ENCODE measurements around the gene PARN. TPM values are rescaled to one million over a fixed set of nuclear protein-coding genes. Genes with fewer than 3 reads are reported as not detected.
"Not testable (repeated sequence)": the region's sequence is repeated elsewhere in the genome, so short reads cannot be mapped to it uniquely, and the experiment has no call there.

Gene PARN
- total RNA-seq, 1 donor from 2014 or later: 16.8 TPM

DNA sequence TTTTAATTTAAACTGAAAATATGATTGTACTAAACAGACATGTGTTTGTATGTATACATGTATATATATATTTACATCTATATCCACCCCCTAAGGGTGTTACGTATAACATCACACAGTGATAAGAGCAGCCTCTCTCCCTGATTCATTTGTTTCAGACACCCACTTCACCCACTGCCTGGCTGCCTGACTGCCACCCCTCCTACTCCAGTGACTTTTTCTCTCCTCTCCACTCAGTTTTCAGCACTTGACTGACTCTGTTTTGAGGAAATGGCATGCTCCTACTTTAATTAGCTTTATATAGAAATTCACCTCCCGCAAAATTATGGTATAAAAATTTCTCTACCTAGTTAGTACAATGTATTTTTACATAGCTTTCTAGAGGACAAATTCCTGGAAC lies 22.7 kb upstream of the PARN start:
- H3K9me3 ChIP-seq (replicated peaks): no peaks in the 10 kb centered on the region
- no peaks in the 10 kb centered on the region for H3K4me1 ChIP-seq
- no peaks in the 10 kb centered on the region for H3K27me3 ChIP-seq (ENCODE audit: low read depth)
- no peak for DNase-seq
- intact Hi-C loops (cut with micrococcal nuclease): no loop called here
- no peak overlapping the region for H3K27ac ChIP-seq (replicated peaks)
- H3K36me3 ChIP-seq: peaks cover 94% of the 10 kb centered on the region
- H3K4me3 ChIP-seq: no peak overlapping the region
- TF ChIP-seq CTCF (IDR thresholded peaks at IDR 0.05; ENCODE audit: borderline replicate concordance): no peak

- intact Hi-C loops (cut with micrococcal nuclease): no loop called here
- Histone ChIP-seq H3K36me3 (peaks cover 94% of the 10 kb centered on the region), H3K27me3 (ENCODE audit: low read depth) (no peaks in the 10 kb centered on the region), H3K9me3 (replicated peaks) (no peaks in the 10 kb centered on the region), H3K27ac (replicated peaks) (no peak overlapping the region), H3K4me3 (no peak overlapping the region), H3K4me1 (no peaks in the 10 kb centered on the region)
- TF ChIP-seq CTCF (IDR thresholded peaks at IDR 0.05; ENCODE audit: borderline replicate concordance): no peak
- no peak for DNase-seq
Measured at GRCh38 chr16:14650629-14651028, 20.6 kb upstream of the PARN start.

DNA sequence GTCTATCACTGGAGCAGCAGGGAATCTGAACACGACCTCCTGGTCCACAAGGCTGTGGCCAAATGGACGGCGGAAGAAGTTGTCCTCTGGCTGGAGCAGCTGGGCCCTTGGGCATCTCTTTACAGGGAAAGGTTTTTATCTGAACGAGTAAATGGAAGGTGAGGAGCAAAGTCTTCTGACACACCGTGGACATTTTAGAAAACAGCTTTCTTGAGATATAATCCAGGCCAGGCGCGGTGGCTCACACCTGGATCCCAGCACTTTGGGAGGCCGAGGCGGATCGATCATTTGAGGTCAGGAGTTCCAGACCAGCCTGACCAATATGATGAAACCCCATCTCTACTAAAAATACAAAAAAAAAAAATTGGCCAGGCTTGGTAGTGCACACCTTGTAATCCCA lies 19.8 kb upstream of the PARN start:
- no peak overlapping the region for H3K27ac ChIP-seq (replicated peaks)
- no peak for TF ChIP-seq CTCF (IDR thresholded peaks at IDR 0.05; ENCODE audit: borderline replicate concordance)
- DNase-seq: no peak
- no peak overlapping the region for H3K4me3 ChIP-seq
- peaks cover 94% of the 10 kb centered on the region for H3K36me3 ChIP-seq
- no peaks in the 10 kb centered on the region for H3K4me1 ChIP-seq
- no peaks in the 10 kb centered on the region for H3K27me3 ChIP-seq (ENCODE audit: low read depth)
- intact Hi-C loops (cut with micrococcal nuclease): no loop called here
- no peaks in the 10 kb centered on the region for H3K9me3 ChIP-seq (replicated peaks)

DNA sequence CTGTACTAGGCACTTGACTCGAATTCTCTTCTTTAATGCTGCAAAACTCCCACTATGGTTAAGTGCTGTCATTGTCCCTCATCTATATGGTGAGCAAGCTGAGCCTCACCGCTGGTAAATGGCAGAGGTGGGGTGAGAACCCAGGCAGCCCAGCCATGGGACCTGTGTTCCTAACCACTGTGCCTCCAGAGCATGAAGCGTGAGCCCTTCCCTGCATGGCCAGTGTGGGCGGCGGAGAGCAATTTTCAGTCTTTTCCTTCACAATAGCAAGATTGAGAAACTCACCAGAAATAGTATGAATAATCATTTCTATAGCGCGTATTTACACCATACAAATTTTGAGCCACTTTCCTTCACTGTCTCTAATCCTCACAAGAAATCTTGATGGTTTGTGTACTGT lies 11.9 kb upstream of the PARN start:
- Histone ChIP-seq H3K9me3 (replicated peaks) (no peaks in the 10 kb centered on the region), H3K4me3 (no peak overlapping the region), H3K27me3 (ENCODE audit: low read depth) (no peaks in the 10 kb centered on the region), H3K36me3 (peaks cover 53% of the 10 kb centered on the region), H3K27ac (replicated peaks) (no peak overlapping the region), H3K4me1 (peaks cover 13% of the 10 kb centered on the region)
- no peak for TF ChIP-seq CTCF (IDR thresholded peaks at IDR 0.05; ENCODE audit: borderline replicate concordance)
- DNase-seq: no peak
- intact Hi-C loops (cut with micrococcal nuclease): no loop called here

DNA sequence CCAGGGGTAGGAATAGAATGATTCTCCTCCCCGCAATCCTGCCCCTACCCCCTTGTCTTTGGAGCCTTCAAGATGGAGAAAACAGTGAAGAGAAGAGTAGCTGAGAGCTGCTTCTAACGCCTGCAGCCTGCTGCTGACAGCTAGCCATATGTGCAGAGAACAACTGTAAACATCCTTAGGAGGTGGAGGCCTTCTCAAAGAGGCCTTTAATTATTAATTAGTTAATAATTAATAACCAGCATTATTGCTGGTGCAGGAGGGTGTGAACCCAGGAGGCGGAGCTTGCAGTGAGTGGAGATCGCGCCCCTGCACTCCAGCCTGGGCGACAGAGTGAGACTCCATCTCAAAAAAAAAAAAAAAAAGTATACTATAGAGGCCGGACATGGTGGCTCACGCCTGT lies 11.1 kb upstream of the PARN start:
- Histone ChIP-seq H3K27ac (replicated peaks) (no peak overlapping the region), H3K36me3 (peaks cover 46% of the 10 kb centered on the region), H3K4me3 (no peak overlapping the region), H3K4me1 (peaks cover 21% of the 10 kb centered on the region), H3K9me3 (replicated peaks) (no peaks in the 10 kb centered on the region), H3K27me3 (ENCODE audit: low read depth) (no peaks in the 10 kb centered on the region)
- DNase-seq: no peak
- intact Hi-C loops (cut with micrococcal nuclease): no loop called here
- TF ChIP-seq CTCF (IDR thresholded peaks at IDR 0.05; ENCODE audit: borderline replicate concordance): no peak

DNA sequence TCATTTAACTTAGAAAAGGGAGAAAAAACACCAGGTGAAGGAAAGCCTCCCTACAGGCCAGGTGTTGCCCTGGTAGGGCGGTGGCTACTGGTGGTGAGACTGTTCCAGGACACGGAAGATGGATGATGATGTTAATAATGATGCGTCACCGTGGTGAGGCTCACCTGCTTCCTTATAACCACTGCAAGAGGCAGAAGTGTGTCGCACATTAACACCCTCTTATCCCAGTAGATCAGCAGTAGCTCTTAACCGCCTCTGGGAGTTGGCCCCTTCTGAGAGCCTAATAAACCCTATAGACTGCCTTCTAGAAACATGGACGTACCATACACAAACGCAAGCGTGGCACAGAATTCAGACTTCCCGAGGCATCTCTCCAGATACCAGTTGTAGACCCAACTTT lies 10.5 kb upstream of the PARN start:
- Histone ChIP-seq H3K9me3 (replicated peaks) (no peaks in the 10 kb centered on the region), H3K27me3 (ENCODE audit: low read depth) (no peaks in the 10 kb centered on the region), H3K4me3 (no peak overlapping the region), H3K36me3 (peaks cover 39% of the 10 kb centered on the region), H3K27ac (replicated peaks) (no peak overlapping the region), H3K4me1 (peaks cover 27% of the 10 kb centered on the region)
- TF ChIP-seq CTCF (IDR thresholded peaks at IDR 0.05; ENCODE audit: borderline replicate concordance): no peak
- intact Hi-C loops (cut with micrococcal nuclease): no loop called here
- DNase-seq: no peak

DNA sequence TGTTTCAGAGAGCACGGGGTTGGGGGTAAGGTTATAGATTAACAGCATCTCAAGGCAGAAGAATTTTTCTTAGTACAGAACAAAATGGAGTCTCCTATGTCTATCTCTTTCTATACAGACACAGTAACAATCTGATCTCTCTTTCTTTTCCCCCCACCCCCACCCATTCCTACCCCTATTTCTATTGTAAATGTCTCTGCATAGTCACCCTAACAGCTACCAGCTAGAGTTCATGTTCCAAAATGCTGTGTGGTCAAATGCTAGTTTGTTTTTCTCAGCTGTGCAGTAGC lies 6.8 kb upstream of the PARN start:
- H3K27me3 ChIP-seq (ENCODE audit: low read depth); H3K4me3 ChIP-seq; intact Hi-C loops (cut with micrococcal nuclease); H3K9me3 ChIP-seq (replicated peaks); H3K27ac ChIP-seq (replicated peaks); DNase-seq: not testable (repeated sequence)
- H3K36me3 ChIP-seq: peaks cover 24% of the 10 kb centered on the region
- H3K4me1 ChIP-seq: peaks cover 61% of the 10 kb centered on the region

- intact Hi-C loops (cut with micrococcal nuclease); DNase-seq; H3K27me3 ChIP-seq (ENCODE audit: low read depth); H3K9me3 ChIP-seq (replicated peaks); H3K27ac ChIP-seq (replicated peaks); H3K4me3 ChIP-seq: not testable (repeated sequence)
- peaks cover 66% of the 10 kb centered on the region for H3K4me1 ChIP-seq
- H3K36me3 ChIP-seq: peaks cover 24% of the 10 kb centered on the region
Measured at GRCh38 chr16:14636179-14636950, 6.3 kb upstream of the PARN start.
